Measurements from ENCODE around the gene CLPTM1L. TPM values are rescaled to one million over a fixed set of nuclear protein-coding genes. Genes with fewer than 3 reads are reported as not detected.

CLPTM1L gene
- total RNA-seq, 4 donors from 2014 or later = 92.3 to 132 (median 108) TPM

DNA sequence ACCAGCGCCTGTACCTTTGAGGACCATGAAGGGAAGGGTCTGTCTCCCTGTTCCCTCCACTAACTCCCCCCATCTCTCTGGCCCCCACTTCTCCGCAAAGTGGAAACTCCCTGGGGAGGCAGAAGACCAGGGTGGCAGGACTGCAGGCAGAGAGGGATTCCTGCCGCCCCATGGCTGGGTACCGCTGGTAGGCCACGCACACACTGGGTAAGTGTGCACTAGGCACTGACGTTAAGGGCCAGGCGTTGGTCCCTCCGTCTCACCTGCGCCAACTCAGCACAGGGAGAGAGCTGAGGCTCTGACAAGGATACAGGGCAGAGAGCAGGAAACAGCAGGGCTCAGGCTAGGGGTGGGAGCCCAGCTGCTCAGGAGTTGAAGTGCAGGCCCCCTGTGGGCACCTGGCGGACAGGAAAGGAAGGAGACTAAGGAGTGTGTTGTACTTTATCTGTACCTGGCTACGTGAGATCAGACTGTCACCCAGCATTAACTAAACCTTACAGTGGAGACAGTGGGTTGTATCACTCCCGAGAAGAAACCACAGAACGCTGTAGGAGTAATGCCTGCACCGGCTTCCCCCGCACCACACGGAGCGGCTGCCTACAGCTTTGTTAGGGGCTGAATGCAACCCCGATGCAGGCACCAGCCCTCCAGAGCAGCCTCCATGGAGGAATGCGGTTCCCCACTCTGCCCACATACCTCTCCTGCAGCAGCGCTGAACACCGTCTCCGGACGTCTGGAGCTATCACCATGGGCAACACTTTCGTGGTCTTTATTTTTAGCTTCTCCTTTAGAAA is 34.2 kb upstream of the CLPTM1L start:
- TF ChIP-seq, protein P1, sequence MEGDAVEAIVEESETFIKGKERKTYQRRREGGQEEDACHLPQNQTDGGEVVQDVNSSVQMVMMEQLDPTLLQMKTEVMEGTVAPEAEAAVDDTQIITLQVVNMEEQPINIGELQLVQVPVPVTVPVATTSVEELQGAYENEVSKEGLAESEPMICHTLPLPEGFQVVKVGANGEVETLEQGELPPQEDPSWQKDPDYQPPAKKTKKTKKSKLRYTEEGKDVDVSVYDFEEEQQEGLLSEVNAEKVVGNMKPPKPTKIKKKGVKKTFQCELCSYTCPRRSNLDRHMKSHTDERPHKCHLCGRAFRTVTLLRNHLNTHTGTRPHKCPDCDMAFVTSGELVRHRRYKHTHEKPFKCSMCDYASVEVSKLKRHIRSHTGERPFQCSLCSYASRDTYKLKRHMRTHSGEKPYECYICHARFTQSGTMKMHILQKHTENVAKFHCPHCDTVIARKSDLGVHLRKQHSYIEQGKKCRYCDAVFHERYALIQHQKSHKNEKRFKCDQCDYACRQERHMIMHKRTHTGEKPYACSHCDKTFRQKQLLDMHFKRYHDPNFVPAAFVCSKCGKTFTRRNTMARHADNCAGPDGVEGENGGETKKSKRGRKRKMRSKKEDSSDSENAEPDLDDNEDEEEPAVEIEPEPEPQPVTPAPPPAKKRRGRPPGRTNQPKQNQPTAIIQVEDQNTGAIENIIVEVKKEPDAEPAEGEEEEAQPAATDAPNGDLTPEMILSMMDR (IDR thresholded peaks at IDR 0.05; ENCODE audit: low read depth) = no peak

DNA sequence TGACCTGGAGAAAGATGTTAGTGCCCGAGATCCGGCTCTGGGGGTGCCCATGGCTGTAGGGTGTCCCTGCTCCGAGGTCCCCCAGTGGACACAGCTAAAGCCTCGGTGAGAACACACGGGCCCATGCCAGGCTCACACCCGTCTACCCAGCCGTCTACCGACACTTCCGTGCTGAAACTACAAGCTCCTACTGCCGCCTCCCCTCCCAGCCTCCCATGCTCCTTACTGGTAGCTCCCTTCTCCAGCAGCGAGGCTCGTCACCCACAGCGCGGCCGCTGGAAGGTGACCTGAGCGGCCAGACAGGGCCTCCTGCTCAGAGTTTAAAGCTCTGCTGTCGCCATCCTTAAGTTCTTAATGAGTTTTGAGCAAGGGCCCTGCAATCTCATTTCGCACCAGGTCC is 33.2 kb upstream of the CLPTM1L start:
- TF ChIP-seq, protein P1 (IDR thresholded peaks at IDR 0.05; ENCODE audit: low read depth) = no peak

DNA sequence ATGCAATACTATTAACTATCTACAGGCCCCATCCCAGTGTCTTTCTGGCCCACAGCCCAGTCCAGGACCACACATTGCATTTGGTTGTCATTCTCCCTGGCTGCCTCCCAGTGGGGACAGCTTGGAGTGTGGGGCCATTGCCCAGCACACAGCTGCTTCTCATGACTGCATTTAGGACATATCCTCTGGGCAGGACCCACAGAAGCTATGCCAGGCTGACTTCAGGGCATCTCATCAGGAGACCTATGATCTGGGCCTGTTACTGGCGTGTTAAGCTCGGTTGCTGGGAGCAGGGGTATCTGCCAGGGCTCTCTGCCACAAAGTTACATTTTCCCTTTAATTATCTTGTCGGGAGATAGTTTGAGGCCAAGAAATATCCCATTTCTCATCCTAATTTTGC is 32.1 kb upstream of the CLPTM1L start:
- TF ChIP-seq, protein P1 (IDR thresholded peaks at IDR 0.05; ENCODE audit: low read depth) = no peak

DNA sequence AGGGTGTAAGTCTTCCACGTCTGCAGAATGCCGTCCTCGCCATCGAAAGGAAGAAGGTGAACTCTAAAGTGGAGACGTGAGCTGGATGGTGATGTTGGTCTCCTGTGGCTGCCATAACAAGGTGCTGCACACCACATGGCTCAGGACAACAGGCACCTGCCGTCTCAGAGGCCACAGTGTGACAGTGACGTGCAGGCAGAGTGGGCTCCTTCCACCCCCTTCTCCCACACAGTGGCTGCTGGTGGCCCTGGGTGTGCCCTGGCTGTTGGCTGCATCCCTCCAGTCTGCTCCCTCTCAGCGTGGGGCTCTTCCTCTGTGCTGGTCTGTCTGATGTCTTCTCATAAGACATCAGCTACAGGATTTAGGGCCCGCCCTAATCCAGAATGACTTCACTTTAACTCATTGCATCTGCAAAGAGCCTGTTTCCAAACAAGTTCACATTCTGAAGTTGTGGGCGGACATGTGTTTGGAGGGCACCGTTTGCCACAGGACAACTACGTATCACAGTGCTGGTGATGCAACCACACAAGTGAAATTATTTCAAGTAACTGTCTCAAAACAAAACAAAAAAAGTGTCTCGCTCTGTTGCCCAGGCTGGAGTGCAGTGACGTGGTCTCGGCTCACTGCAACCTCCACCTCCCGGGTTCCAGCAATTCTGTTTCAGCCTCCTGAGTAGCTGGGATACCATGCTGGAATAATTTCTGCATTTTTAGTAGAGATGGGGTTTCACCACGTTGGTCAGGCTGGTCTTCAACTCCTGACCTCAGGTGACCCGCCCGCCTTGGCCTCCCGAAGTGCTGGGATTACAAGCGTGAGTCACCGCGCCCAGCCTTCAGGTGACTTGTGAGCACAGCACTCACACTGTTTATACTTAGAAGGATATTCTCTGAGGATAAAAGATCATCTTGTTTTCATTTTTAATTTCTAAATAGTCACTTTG is 31.2 kb upstream of the CLPTM1L start:
- TF ChIP-seq, protein P1 (IDR thresholded peaks at IDR 0.05; ENCODE audit: low read depth) = no peak

DNA sequence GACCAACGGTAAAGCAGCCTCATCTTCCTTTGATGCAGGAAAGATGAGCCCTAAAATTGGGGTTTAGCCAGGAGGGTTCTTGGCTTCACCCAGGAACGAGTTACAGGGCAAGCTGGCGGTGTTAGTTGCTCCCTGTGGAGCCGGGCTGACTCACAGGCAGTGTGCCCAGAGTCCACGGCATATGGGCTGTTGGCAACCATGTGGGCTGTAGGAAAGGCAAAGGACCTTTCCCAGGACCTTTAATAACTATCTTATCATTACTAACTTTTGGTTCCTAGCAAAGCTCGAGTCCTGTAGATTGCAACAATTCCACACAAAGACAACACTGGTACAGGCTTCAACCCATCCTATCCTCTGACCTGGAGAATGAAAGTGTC is 29.8 kb upstream of the CLPTM1L start:
- TF ChIP-seq, protein P1 (IDR thresholded peaks at IDR 0.05; ENCODE audit: low read depth) = no peak

DNA sequence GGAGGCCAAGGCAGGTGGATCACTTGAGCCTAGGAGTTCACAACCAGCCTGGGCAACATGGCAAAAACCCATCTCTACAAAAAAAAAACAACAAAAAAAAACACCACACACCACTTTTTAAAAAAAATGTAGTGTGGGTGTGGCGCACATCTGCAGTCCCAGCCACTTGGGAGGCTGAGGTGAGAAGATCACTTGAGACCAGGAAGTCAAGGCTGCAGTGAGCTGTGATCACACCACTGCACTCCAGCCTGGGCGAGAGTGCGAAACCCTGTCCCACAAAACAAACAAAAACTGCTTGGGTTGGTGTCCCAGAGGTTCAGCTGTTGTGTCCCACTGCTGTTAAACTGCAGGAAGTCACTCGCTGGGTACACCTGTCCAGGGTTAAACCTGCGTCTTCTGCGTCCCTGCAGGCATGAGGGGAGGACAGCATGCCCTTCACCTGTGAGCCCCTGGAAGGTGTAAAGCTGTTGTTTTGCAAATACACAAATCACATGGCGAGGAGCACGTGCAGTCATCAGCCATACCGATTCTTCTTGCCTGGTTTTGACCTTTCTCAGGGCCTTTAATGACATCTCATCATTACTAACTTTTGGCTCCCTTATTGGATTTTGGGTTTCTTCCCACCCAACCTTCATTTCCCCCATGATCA is 29.3 kb upstream of the CLPTM1L start:
- TF ChIP-seq, protein P1 (IDR thresholded peaks at IDR 0.05; ENCODE audit: low read depth) = no peak
